H1 (cell line): Measurements from ENCODE around the gene COX7A1. TPM values are rescaled to one million over a fixed set of nuclear protein-coding genes. Genes with fewer than 3 reads are reported as not detected.
"Not testable (repeated sequence)": the region's sequence is repeated elsewhere in the genome, so short reads cannot be mapped to it uniquely, and the experiment has no call there.

Experiments
- CTCF ChIA-PET: fragments of 300-600 bp; sonication (Branson Sonifier 250); formaldehyde crosslinking; loops from one replicate; lab custom pipeline; 2021; ENCODE audit not compliant: partially characterized antibody; lab: Charles Lee
- POLR2A ChIA-PET: fragments of 300-600 bp; sonication (Branson Sonifier 250); formaldehyde crosslinking; loops from one replicate; lab custom pipeline; 2021; ENCODE audit warnings: inconsistent platforms; ENCODE audit not compliant: partially characterized antibody; lab: Charles Lee
- DNase-seq, 2 experiments: peaks; one replicate each; pipeline versions ENCODE4 v3.0.0 to v3.0.0-alpha.2; 2010 to 2022; ENCODE audit warnings: low spot score in 2 of 2, low read depth in 1 of 2, mixed read lengths in 1 of 2
- FAIRE-seq: peaks from 2 replicates; lab custom pipeline; 2011; peaks lifted over from hg19 to GRCh38; lab: Jason Lieb, UNC
- H2AFZ ChIP-seq: 2 replicates; pipeline ENCODE4 v1.8.1; 2012; ENCODE audit warnings: low read length, inconsistent platforms
- H2AK5ac ChIP-seq: 2 replicates; pipeline ENCODE4 v1.6.1; 2013; ENCODE audit warnings: low read depth, low read length
- H2BK120ac ChIP-seq: replicated peaks from 2 replicates; pipeline ENCODE3; 2013; ENCODE audit warnings: low read depth, low read length, inconsistent platforms
- H2BK12ac ChIP-seq: 2 replicates; pipeline ENCODE4 v1.6.1; 2013; ENCODE audit warnings: low read depth, low read length
- H2BK15ac ChIP-seq: 2 replicates; pipeline ENCODE4 v1.6.1; 2013; ENCODE audit warnings: low read length
- H2BK20ac ChIP-seq: 2 replicates; pipeline ENCODE4 v1.6.1; 2013; ENCODE audit warnings: low read length
- H2BK5ac ChIP-seq: 2 replicates; pipeline ENCODE4 v1.6.1; 2013; ENCODE audit warnings: low read depth, low read length
- H3K14ac ChIP-seq: 2 replicates; pipeline ENCODE4 v1.6.1; 2013; ENCODE audit warnings: inconsistent platforms; ENCODE audit not compliant: insufficient read length
- H3K18ac ChIP-seq: 2 replicates; pipeline ENCODE4 v1.6.1; 2013; ENCODE audit warnings: low read length; ENCODE audit errors: extremely low read depth
- H3K23ac ChIP-seq: 2 replicates; pipeline ENCODE4 v1.6.1; 2013; ENCODE audit warnings: inconsistent platforms; ENCODE audit not compliant: insufficient read length
- H3K23me2 ChIP-seq: 2 replicates; pipeline ENCODE4 v1.6.1; 2013; ENCODE audit warnings: low read depth, low read length
- H3K27ac ChIP-seq: 2 replicates; pipeline ENCODE4 v1.6.1; 2011; ENCODE audit warnings: low read depth, low read length, inconsistent platforms
- H3K27me3 ChIP-seq, 4 experiments: replicated peaks in 1 of 4; 1 replicate in 1 of 4; 2 replicates in 3 of 4; pipeline versions ENCODE4 v1.6.1 to v1.8.1; 2011 to 2013; ENCODE audit warnings: low read length in 3 of 4, mild to moderate bottlenecking in 3 of 4, inconsistent platforms in 2 of 4, mixed read lengths in 2 of 4, moderate library complexity in 1 of 4; ENCODE audit not compliant: control insufficient read depth in 3 of 4, insufficient read depth in 3 of 4; ENCODE audit errors: extremely low read depth in 1 of 4
- H3K36me3 ChIP-seq, 4 experiments: 2 replicates each; pipeline versions ENCODE4 v1.6.1 to v1.8.1; 2011 to 2013; ENCODE audit warnings: mild to moderate bottlenecking in 4 of 4, low read length in 3 of 4, moderate library complexity in 2 of 4, control low read depth in 1 of 4, inconsistent platforms in 1 of 4; ENCODE audit not compliant: insufficient read depth in 4 of 4, control insufficient read depth in 2 of 4
- H3K4ac ChIP-seq: replicated peaks from 2 replicates; pipeline ENCODE3; 2013; ENCODE audit warnings: low read length, low read depth, mixed read lengths, inconsistent platforms; ENCODE audit not compliant: insufficient read length
- H3K4me1 ChIP-seq, 4 experiments: replicated peaks in 1 of 4; 1 replicate in 1 of 4; 2 replicates in 3 of 4; pipeline versions ENCODE4 v1.6.1 to v1.8.1; 2011 to 2013; ENCODE audit warnings: low read length in 3 of 4, inconsistent platforms in 2 of 4, mixed read lengths in 1 of 4; ENCODE audit not compliant: insufficient read depth in 4 of 4, control insufficient read depth in 3 of 4
- H3K4me2 ChIP-seq, 2 experiments: 2 replicates each; pipeline versions ENCODE4 v1.6.1 to v1.8.1; 2011 to 2013; ENCODE audit warnings: low read depth in 2 of 2, low read length in 2 of 2, control low read depth in 1 of 2, inconsistent platforms in 1 of 2, mild to moderate bottlenecking in 1 of 2; ENCODE audit not compliant: insufficient read depth in 1 of 2
- H3K4me3 ChIP-seq, 4 experiments: fragments of 200-600, 300-600 bp in 1 of 4; sonication (generic), shearing (Covaris generic), sonication (Bioruptor Twin) in 1 of 4; 2 replicates each; pipeline versions ENCODE4 v1.5.1 to v1.8.1; 2011 to 2016; ENCODE audit warnings: low read length in 4 of 4, low read depth in 3 of 4, control low read depth in 2 of 4, inconsistent platforms in 2 of 4, mild to moderate bottlenecking in 2 of 4, mixed read lengths in 1 of 4, moderate library complexity in 1 of 4; ENCODE audit not compliant: insufficient read depth in 2 of 4; ENCODE audit errors: extremely low read depth in 1 of 4
- H3K56ac ChIP-seq: replicated peaks from 2 replicates; pipeline ENCODE3; 2013; ENCODE audit warnings: low read depth, mild to moderate bottlenecking, mixed read lengths, low read length, inconsistent platforms; ENCODE audit not compliant: insufficient read length
- H3K79me1 ChIP-seq: 2 replicates; pipeline ENCODE4 v1.6.1; 2013; ENCODE audit warnings: low read depth, low read length, control low read depth
- H3K79me2 ChIP-seq, 2 experiments: 2 replicates each; pipeline versions ENCODE4 v1.6.1 to v1.8.1; 2012 to 2013; ENCODE audit warnings: low read length in 2 of 2, mild to moderate bottlenecking in 2 of 2, inconsistent platforms in 1 of 2; ENCODE audit not compliant: insufficient read depth in 2 of 2, control insufficient read depth in 1 of 2
- H3K9ac ChIP-seq, 4 experiments: replicated peaks in 1 of 4; 1 replicate in 1 of 4; 2 replicates in 3 of 4; pipeline versions ENCODE4 v1.6.1 to v1.8.1; 2011 to 2013; ENCODE audit warnings: low read depth in 3 of 4, low read length in 3 of 4, control low read depth in 2 of 4, mild to moderate bottlenecking in 2 of 4, moderate library complexity in 2 of 4, inconsistent platforms in 1 of 4; ENCODE audit errors: extremely low read depth in 1 of 4
- H3K9me3 ChIP-seq, 2 experiments: 2 replicates each; pipeline versions ENCODE4 v1.6.1 to v1.8.1; 2012 to 2013; ENCODE audit warnings: mild to moderate bottlenecking in 2 of 2, moderate library complexity in 2 of 2, control low read depth in 1 of 2, inconsistent platforms in 1 of 2, low read depth in 1 of 2, low read length in 1 of 2, mixed read lengths in 1 of 2; ENCODE audit not compliant: insufficient read depth in 2 of 2
- H4K20me1 ChIP-seq, 2 experiments: replicated peaks in 1 of 2; 2 replicates each; pipeline versions ENCODE3 to v1.8.1; 2011 to 2013; ENCODE audit warnings: inconsistent platforms in 2 of 2, low read length in 2 of 2, mild to moderate bottlenecking in 1 of 2; ENCODE audit not compliant: insufficient read depth in 2 of 2, control insufficient read depth in 1 of 2
- H4K5ac ChIP-seq: 2 replicates; pipeline ENCODE4 v1.6.1; 2013; ENCODE audit warnings: low read length, low read depth, mixed read lengths, inconsistent platforms; ENCODE audit not compliant: insufficient read length
- H4K8ac ChIP-seq: 2 replicates; pipeline ENCODE4 v1.8.0; 2013; ENCODE audit warnings: mild to moderate bottlenecking, moderate library complexity, low read length, inconsistent platforms; ENCODE audit not compliant: insufficient read depth; ENCODE audit errors: extremely low read depth
- H4K91ac ChIP-seq: replicated peaks from 2 replicates; pipeline ENCODE3; 2013; ENCODE audit warnings: low read length, mixed read lengths, inconsistent platforms; ENCODE audit not compliant: insufficient read length
- WGBS, 2 experiments: shearing (Covaris generic) in 1 of 2; methylation state at CpG; one replicate each; pipeline versions ENCODE4 v1.1.6 to v1.1.7; 2013 to 2015; ENCODE audit warnings: low lambda C conversion rate in 2 of 2, mixed read lengths in 2 of 2, inconsistent platforms in 1 of 2, low coverage in 1 of 2, missing lambda C conversion rate in 1 of 2; ENCODE audit not compliant: insufficient replicate concordance in 2 of 2, insufficient coverage in 1 of 2, insufficient read length in 1 of 2; ENCODE audit errors: extremely low coverage in 1 of 2, missing lambda C conversion rate in 1 of 2; 5-methylcytosine and 5-hydroxymethylcytosine counted together
- polyA plus RNA-seq, 7 experiments: library from polyadenylated mRNA; depleted of rRNA in 3 of 7; stranded (reverse) in 5 of 7; unstranded in 2 of 7; fragments of >200 nt in 5 of 7; fragments of 200-250 nt in 2 of 7; gene quantifications; 1 replicate in 5 of 7; 2 replicates in 1 of 7; 4 replicates in 1 of 7; pipeline versions ENCODE4 v1.2.1 to v1.2.3, GENCODE V29; 2011 to 2013; ENCODE audit warnings: missing spikeins in 2 of 7, mixed read lengths in 2 of 7
- total RNA-seq: library from RNA; stranded (reverse); fragmentation: NEBNext Ultra II Directional; extraction: Animal tissue kit (Norgen Biotek cat#: 25700); gene quantifications from 2 replicates; pipeline ENCODE4 v1.2.1, GENCODE V29; 2021

Gene COX7A1
- total and polyA plus RNA-seq, 2 of the 8 experiments (the other 6 are each of a cell fraction or from before 2014, with no cell fraction given): 0.60 TPM

GRCh38 chr19:36173846-36174245 lies 21.6 kb upstream of the COX7A1 start:
- not testable (repeated sequence) for H3K4me1 ChIP-seq, H3K9ac ChIP-seq, H2BK12ac ChIP-seq, H2BK120ac ChIP-seq, H3K36me3 ChIP-seq, H3K79me1 ChIP-seq, H2BK15ac ChIP-seq, H4K20me1 ChIP-seq, H3K9me3 ChIP-seq, H3K4ac ChIP-seq, H3K23me2 ChIP-seq, H3K27me3 ChIP-seq, H3K18ac ChIP-seq, H2AFZ ChIP-seq, H3K79me2 ChIP-seq, DNase-seq, H3K14ac ChIP-seq, H3K4me3 ChIP-seq, H2AK5ac ChIP-seq, H4K5ac ChIP-seq, H4K8ac ChIP-seq, H3K56ac ChIP-seq, H4K91ac ChIP-seq, H2BK5ac ChIP-seq, H3K27ac ChIP-seq, H3K23ac ChIP-seq, H3K4me2 ChIP-seq, FAIRE-seq, H2BK20ac ChIP-seq
- ChIA-PET POLR2A (interaction anchor here (1.1 to 5.8 kb wide), 3 partner anchors 30 to 46 kb away, joined by 3 to 36 read pairs (median 8); partner anchors contain the start of genes ZNF146 and ZNF565), CTCF (interaction anchor here (0.6 to 13.5 kb wide), 3 partner anchors 8 to 197 kb away, joined by 3 to 157 read pairs (median 7); no protein-coding TSS in a partner anchor)
- WGBS, 2 experiments: 86% methylated on average over 7 of the region's 8 CpGs; no CpG with 5 or more reads in 1 of the 2 experiments
